ENCODE measurements around the gene DPPA3. TPM values are rescaled to one million over a fixed set of nuclear protein-coding genes. Genes with fewer than 3 reads are reported as not detected.
"Not testable (repeated sequence)": the region's sequence is repeated elsewhere in the genome, so short reads cannot be mapped to it uniquely, and the experiment has no call there.

Gene DPPA3
- total and polyA plus RNA-seq, 3 donors from 2014 or later, result 0.41 to 1.1 TPM; not detected in 1

DNA sequence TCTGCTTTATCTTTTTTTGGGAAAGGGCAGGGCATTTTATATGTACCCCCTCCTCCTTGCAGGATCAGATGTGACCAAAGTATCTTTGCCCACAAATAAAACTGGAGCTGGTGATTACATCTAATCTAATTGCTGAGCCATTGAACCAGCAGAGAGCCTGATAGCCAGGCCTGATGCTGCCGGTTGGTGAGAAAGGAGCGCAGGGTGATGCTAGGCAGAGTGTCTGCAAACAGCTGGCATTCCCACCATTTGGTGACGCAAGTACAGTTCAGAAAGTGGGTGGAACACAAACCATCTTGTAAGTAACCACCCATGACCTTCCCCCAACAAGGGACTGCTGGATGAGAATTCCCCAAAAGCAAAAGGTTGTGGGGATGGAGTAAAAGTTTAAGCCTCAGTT is 12.7 kb downstream of the DPPA3 start:
- Histone ChIP-seq H3K4me1 (no peaks in the 10 kb centered on the region), H3K27me3 (no peaks in the 10 kb centered on the region), H3K27ac (no peak overlapping the region), H3K4me3 (no peak overlapping the region), H3K36me3 (ENCODE audit: low read depth, missing control alignments) (no peaks in the 10 kb centered on the region), H3K9me3 (no peaks in the 10 kb centered on the region)
- DNase-seq, result no peak
- TF ChIP-seq CTCF (IDR thresholded peaks at IDR 0.05) (no peak), POLR2A (IDR thresholded peaks at IDR 0.05) (no peak)
- WGBS, 2 donors, result 48 to 70% methylated on average over 3 of the region's 3 CpGs
- intact Hi-C loops (cut with DNase I; ENCODE audit: low total_unique reads), result no loop called here

GRCh38 chr12:7729746-7730145 is 18.5 kb downstream of the DPPA3 start:
- Histone ChIP-seq H3K4me3 (no peak overlapping the region), H3K4me1 (no peaks in the 10 kb centered on the region), H3K9me3 (no peaks in the 10 kb centered on the region), H3K27ac (no peak overlapping the region), H3K27me3 (no peaks in the 10 kb centered on the region), H3K36me3 (ENCODE audit: low read depth, missing control alignments) (no peaks in the 10 kb centered on the region)
- intact Hi-C loops (cut with DNase I; ENCODE audit: low total_unique reads), result no loop called here
- no peak for TF ChIP-seq CTCF (IDR thresholded peaks at IDR 0.05)
- no peak for TF ChIP-seq POLR2A (IDR thresholded peaks at IDR 0.05)
- 31 to 45% methylated on average over 4 of the region's 4 CpGs for WGBS, 2 donors
- no peak for DNase-seq

DNA sequence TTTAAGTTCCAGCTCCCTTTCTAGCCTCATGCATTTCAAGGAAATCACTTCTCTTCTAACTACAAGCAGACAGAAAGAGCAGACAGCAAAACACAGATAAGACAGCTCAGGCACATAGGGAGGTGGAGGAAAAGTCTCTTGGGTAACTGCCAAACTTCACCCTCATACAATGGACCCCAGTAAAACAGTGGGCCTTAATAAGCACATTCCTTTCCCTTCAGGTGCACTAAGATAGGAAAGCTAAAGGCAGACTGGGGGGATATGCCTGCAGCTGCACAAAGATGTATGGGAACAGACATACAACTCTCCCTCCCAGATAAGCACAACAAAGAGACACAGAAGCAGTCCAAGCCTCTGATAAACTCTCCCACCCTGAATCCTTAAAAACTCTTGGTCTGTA is 19.8 kb downstream of the DPPA3 start:
- intact Hi-C loops (cut with DNase I; ENCODE audit: low total_unique reads); H3K27me3 ChIP-seq; H3K4me1 ChIP-seq; H3K36me3 ChIP-seq (ENCODE audit: low read depth, missing control alignments); H3K27ac ChIP-seq; H3K9me3 ChIP-seq; H3K4me3 ChIP-seq; DNase-seq: not testable (repeated sequence)

DNA sequence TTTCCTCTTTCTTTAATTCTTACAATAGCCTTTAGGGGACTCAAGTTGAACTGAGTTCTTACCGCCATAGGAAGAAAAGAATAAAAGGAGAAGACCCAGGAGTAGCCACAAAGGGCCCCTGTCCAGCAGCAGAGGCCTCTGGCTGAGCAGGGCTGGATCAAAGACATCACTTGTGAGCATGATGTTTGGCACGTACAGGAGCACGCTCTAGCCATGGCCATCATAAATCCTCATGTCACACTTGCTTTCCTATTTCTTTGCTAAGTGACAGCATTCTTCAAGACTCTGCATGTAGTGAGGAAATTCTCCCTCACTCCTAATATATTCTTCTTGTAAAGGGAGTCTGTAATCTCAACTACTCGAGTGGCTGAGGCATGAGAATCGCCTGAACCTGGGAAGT is 20.3 kb downstream of the DPPA3 start:
- WGBS, 2 donors, result 32 to 53% methylated on average over 5 of the region's 5 CpGs

GRCh38 chr12:7732993-7733392 is 21.8 kb downstream of the DPPA3 start:
- Histone ChIP-seq H3K27me3 (no peaks in the 10 kb centered on the region), H3K27ac (no peak overlapping the region), H3K4me1 (no peaks in the 10 kb centered on the region), H3K4me3 (no peak overlapping the region), H3K36me3 (ENCODE audit: low read depth, missing control alignments) (no peaks in the 10 kb centered on the region), H3K9me3 (no peaks in the 10 kb centered on the region)
- DNase-seq, result no peak
- no peak for TF ChIP-seq CTCF (IDR thresholded peaks at IDR 0.05)
- no peak for TF ChIP-seq POLR2A (IDR thresholded peaks at IDR 0.05)
- intact Hi-C loops (cut with DNase I; ENCODE audit: low total_unique reads), result no loop called here
- WGBS, 2 donors, result 56 to 58% methylated on average over 3 of the region's 3 CpGs

More for the DNA sequence above, 20.3 kb downstream of the DPPA3 start:
- Histone ChIP-seq H3K36me3 (ENCODE audit: low read depth, missing control alignments) (no peaks in the 10 kb centered on the region), H3K9me3 (no peaks in the 10 kb centered on the region), H3K27me3 (no peaks in the 10 kb centered on the region), H3K27ac (no peak overlapping the region), H3K4me3 (no peak overlapping the region), H3K4me1 (no peaks in the 10 kb centered on the region)
- TF ChIP-seq CTCF (IDR thresholded peaks at IDR 0.05) (no peak), POLR2A (IDR thresholded peaks at IDR 0.05) (no peak)
- intact Hi-C loops (cut with DNase I; ENCODE audit: low total_unique reads), result no loop called here
- DNase-seq, result no peak
